Gastroesophageal sphincter (tissue), 4 donors: ENCODE measurements around the gene KRT28. TPM values are rescaled to one million over a fixed set of nuclear protein-coding genes. Genes with fewer than 3 reads are reported as not detected.
A peak's percentile ranks its signal among the peaks of the same experiment; 100 is the strongest.

Experiments used
- ATAC-seq: fragments of 150-250 bp; one replicate; pipeline ENCODE4 v1.9.1; 2016; ENCODE audit warnings: mild to moderate bottlenecking, moderate library complexity
- H3K27ac ChIP-seq, 4 donors: fragments of 200-600 bp; sonication (generic) in 3 of 4; 1 replicate in 3 of 4; 2 replicates in 1 of 4; pipeline ENCODE4 v1.5.1; 2016 to 2019
- H3K27me3 ChIP-seq: fragments of 200-600 bp; sonication (generic); one replicate; pipeline ENCODE4 v1.5.1; 2019
- H3K36me3 ChIP-seq, 2 donors: fragments of 200-600 bp; sonication (generic); one replicate each; pipeline ENCODE4 v1.5.1; 2019; ENCODE audit warnings: control low read depth in 1 of 2
- H3K4me1 ChIP-seq, 3 donors: fragments of 200-600 bp; sonication (generic); 1 replicate in 2 of 3; 2 replicates in 1 of 3; pipeline ENCODE4 v1.5.1; 2016 to 2019; ENCODE audit warnings: control low read depth in 2 of 3
- H3K4me3 ChIP-seq, 2 donors: fragments of 200-600 bp; sonication (generic); one replicate each; pipeline ENCODE4 v1.5.1; 2019; ENCODE audit warnings: mild to moderate bottlenecking in 1 of 2, moderate library complexity in 1 of 2
- H3K9me3 ChIP-seq, 3 donors: fragments of 200-600 bp; sonication (generic); one replicate each; pipeline ENCODE4 v1.5.1; 2017 to 2019; ENCODE audit warnings: control low read depth in 2 of 3
- EP300 ChIP-seq: sonication (generic); formaldehyde crosslinking; IDR thresholded peaks from one replicate; pipeline ENCODE4 v1.6.1; 2017; ENCODE audit warnings: antibody characterized with exemption, mild to moderate bottlenecking
- POLR2A ChIP-seq, 2 donors: fragments of 450-650 bp; IDR thresholded peaks; one replicate each; pipeline ENCODE4 v1.6.1; 2017; ENCODE audit warnings: antibody characterized with exemption in 2 of 2, mild to moderate bottlenecking in 2 of 2, moderate library complexity in 1 of 2
- POLR2AphosphoS5 ChIP-seq: sonication (generic); formaldehyde crosslinking; IDR thresholded peaks from one replicate; pipeline ENCODE4 v1.6.1; 2017; ENCODE audit warnings: antibody characterized with exemption
- WGBS, 2 donors: methylation state at CpG; one replicate each; pipeline ENCODE4 v1.1.5; 2018; ENCODE audit warnings: low coverage in 1 of 2; 5-methylcytosine and 5-hydroxymethylcytosine counted together
- total RNA-seq, 4 donors: library from RNA; depleted of rRNA; stranded (reverse); fragments of >200 nt; gene quantifications; one replicate each; pipeline ENCODE4 v1.1.0, GENCODE V29; 2016
- TF ChIP-seq, protein P1 (sequence below), 4 experiments: fragments of 200-600 bp in 2 of 4; fragments of 450-650 bp in 2 of 4; sonication (generic) in 1 of 4; IDR thresholded peaks; one replicate each; pipeline ENCODE4 v1.5.1; 2017 to 2019; ENCODE audit warnings: antibody characterized with exemption in 4 of 4, mild to moderate bottlenecking in 2 of 4, moderate library complexity in 2 of 4

The KRT28 gene
- total RNA-seq, 4 donors from 2014 or later = not detected

DNA sequence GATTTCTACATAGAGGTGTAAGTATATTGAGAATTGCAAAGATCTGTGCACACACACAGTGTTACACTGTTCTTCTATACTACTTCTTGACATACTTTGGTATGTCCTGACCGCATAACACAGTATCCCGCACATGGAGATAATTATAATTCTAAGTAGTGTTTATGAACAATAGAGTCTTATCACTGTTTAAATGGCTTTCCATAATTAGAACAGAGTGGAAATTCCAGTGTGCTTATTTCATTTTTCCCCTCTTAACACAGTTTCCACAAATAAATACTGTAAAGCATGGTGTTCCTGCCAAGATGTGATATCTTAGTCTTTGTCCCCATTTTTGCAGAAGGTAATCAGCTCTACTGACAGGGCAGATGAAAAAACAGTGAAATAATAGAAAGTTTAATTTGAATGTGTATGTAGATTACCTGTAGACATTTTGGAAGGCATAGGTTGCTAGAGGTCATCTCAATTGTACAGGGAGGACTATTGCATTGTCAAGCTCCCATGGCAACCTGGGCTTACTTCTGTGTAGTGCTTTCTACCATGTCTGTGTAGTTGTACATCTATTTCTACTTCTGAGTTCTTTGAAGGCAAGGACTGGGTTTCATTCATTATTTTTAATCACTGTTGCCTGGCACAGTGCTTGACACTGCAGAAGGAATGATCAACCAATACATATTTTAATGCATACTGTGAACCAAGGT, 10.1 kb upstream of the KRT28 start:
- no peak overlapping the region for H3K27ac ChIP-seq
- 29 to 46% methylated on average over 2 of the region's 2 CpGs for WGBS, 2 donors
- H3K36me3 ChIP-seq = no peaks in the 10 kb centered on the region
- peaks cover 76% of the 10 kb centered on the region for H3K27me3 ChIP-seq
- no peak overlapping the region for H3K4me3 ChIP-seq
- H3K4me1 ChIP-seq = no peaks in the 10 kb centered on the region
- no peak for ATAC-seq
- TF ChIP-seq POLR2AphosphoS5 = no peak
- no peak for TF ChIP-seq POLR2A (IDR thresholded peaks at IDR 0.05)
- TF ChIP-seq EP300 = no peak
- TF ChIP-seq, protein P1, sequence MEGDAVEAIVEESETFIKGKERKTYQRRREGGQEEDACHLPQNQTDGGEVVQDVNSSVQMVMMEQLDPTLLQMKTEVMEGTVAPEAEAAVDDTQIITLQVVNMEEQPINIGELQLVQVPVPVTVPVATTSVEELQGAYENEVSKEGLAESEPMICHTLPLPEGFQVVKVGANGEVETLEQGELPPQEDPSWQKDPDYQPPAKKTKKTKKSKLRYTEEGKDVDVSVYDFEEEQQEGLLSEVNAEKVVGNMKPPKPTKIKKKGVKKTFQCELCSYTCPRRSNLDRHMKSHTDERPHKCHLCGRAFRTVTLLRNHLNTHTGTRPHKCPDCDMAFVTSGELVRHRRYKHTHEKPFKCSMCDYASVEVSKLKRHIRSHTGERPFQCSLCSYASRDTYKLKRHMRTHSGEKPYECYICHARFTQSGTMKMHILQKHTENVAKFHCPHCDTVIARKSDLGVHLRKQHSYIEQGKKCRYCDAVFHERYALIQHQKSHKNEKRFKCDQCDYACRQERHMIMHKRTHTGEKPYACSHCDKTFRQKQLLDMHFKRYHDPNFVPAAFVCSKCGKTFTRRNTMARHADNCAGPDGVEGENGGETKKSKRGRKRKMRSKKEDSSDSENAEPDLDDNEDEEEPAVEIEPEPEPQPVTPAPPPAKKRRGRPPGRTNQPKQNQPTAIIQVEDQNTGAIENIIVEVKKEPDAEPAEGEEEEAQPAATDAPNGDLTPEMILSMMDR (IDR thresholded peaks at IDR 0.05) = no peak
- H3K9me3 ChIP-seq = no peaks in the 10 kb centered on the region

DNA sequence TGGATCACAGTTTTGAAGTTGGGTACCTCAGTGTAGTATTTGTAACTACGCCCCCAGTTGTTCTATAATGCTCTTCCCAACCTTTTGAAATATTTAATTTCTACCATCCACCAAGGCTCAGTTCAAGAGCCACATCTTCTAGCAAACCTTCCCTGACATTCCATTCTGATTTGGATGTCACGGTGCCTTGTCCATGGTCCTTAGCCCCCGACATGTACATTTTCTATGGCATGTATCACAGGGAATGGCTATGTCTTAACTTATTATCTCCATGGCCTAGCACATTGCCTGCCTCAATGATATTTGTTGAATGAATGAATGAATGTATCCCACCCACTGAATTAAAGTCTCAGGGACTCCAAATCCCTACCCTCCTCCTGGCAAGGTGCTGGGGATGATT, 6.4 kb upstream of the KRT28 start:
- TF ChIP-seq, protein P1 (IDR thresholded peaks at IDR 0.05) = no peak
- no peak for TF ChIP-seq POLR2A (IDR thresholded peaks at IDR 0.05)
- no peak for TF ChIP-seq EP300
- WGBS, 2 donors = 73 to 75% methylated on average over 2 to 3 of the region's 3 CpGs
- Histone ChIP-seq H3K27me3 (peaks cover 69% of the 10 kb centered on the region), H3K4me1 (peaks cover 0 to 6% (median 0%) of the 10 kb centered on the region in 3 donors), H3K4me3 (no peak overlapping the region), H3K36me3 (no peaks in the 10 kb centered on the region), H3K27ac (no peak overlapping the region), H3K9me3 (no peaks in the 10 kb centered on the region)
- ATAC-seq = no peak

DNA sequence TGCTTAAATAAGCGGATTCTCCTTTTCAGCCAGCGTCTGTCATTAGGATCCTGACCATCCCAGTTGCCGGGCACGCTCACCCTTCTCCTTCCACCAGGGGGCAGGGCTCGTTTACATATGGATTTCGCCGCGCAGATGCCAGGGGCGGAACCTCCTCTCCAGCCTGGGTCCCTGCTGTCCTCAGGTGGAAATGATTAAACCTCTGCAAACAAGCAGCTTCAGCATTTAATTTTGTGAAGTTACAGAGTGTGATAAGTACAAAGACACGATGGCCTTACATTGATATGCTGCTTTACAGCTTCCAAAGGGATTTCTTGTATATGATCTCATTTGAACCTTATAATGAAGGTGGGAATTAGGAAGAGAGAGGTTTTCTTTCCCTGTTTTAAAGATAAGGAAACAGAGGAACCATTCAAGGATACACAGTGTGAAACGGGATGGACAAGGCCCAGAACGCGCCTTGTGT, 3.9 kb upstream of the KRT28 start:
- Histone ChIP-seq H3K9me3 (no peaks in the 10 kb centered on the region), H3K4me1 (peaks cover 0 to 6% (median 0%) of the 10 kb centered on the region in 3 donors), H3K4me3 (no peak overlapping the region), H3K27me3 (peaks cover 71% of the 10 kb centered on the region), H3K27ac (no peak overlapping the region), H3K36me3 (no peaks in the 10 kb centered on the region)
- WGBS, 2 donors = 10 to 14% methylated on average over 13 of the region's 13 CpGs
- TF ChIP-seq, protein P1 (IDR thresholded peaks at IDR 0.05) = peak; percentile 42 to 87 (median 70)
- no peak for TF ChIP-seq POLR2A (IDR thresholded peaks at IDR 0.05)
- ATAC-seq = no peak

DNA sequence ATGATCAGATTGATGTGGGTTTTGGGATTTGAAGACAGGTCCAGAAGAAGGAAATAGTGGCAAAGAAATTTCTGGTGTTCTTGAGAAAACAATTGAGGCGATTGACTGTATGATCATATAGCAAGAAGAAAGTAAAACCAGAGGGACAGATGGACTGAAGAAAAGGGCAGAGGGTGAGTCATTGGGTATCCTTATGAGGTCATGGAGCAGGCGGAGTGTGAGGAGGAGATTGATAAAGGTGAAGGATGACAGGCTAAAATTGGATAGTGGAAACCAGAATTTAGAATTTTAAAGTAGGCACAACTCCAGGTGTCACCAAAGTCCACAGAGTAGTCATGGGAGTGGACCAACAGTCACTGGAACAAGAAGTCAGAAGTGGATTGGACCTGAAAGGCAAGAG, 1.4 kb upstream of the KRT28 start:
- H3K9me3 ChIP-seq = no peaks in the 10 kb centered on the region
- peaks cover 0 to 6% (median 0%) of the 10 kb centered on the region in 3 donors for H3K4me1 ChIP-seq
- TF ChIP-seq EP300 (no peak), POLR2AphosphoS5 (no peak), POLR2A (IDR thresholded peaks at IDR 0.05) (no peak)
- TF ChIP-seq, protein P1 (IDR thresholded peaks at IDR 0.05) = no peak
- ATAC-seq = no peak
- H3K36me3 ChIP-seq = no peaks in the 10 kb centered on the region
- 75 to 83% methylated on average over 2 of the region's 2 CpGs for WGBS, 2 donors
- H3K27me3 ChIP-seq = peaks cover 71% of the 10 kb centered on the region
- H3K27ac ChIP-seq = no peak overlapping the region
- no peak overlapping the region for H3K4me3 ChIP-seq

DNA sequence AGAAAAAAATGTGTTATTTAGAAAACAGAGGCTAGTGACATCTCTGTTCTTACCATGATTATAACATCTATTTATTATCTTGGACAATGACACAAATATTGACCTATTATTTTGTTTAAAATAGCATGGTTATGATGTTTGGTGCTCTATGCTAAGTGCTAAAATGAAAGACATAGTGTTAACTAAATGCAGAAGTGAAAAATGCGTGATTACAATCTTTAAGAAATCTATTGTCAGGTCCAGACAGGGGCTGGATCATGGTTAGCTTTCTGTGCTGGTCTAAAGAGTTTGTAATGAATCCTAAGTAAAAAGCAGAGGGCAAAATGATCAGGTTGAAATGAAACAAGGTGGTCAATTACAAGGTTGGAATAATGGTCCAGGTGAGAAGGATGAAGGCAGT, 622 bp upstream of the KRT28 start:
- TF ChIP-seq, protein P1 (IDR thresholded peaks at IDR 0.05) = no peak
- TF ChIP-seq POLR2AphosphoS5 = no peak
- no peak for TF ChIP-seq POLR2A (IDR thresholded peaks at IDR 0.05)
- TF ChIP-seq EP300 = no peak
- H3K27me3 ChIP-seq = peaks cover 71% of the 10 kb centered on the region

More for the DNA sequence above, 622 bp upstream of the KRT28 start:
- Histone ChIP-seq H3K36me3 (no peaks in the 10 kb centered on the region), H3K27ac (no peak overlapping the region), H3K4me1 (peaks cover 0 to 6% (median 0%) of the 10 kb centered on the region in 3 donors), H3K9me3 (no peaks in the 10 kb centered on the region), H3K4me3 (no peak overlapping the region)
- WGBS, 2 donors = 80 to 86% methylated on average over 1 of the region's 1 CpG
- no peak for ATAC-seq
